ENCODE data around the gene ATP13A3. TPM values are rescaled to one million over a fixed set of nuclear protein-coding genes. Genes with fewer than 3 reads are reported as not detected.
A peak's percentile ranks its signal among the peaks of the same experiment; 100 is the strongest.

Gene ATP13A3
- total and polyA plus RNA-seq, 2 donors (not counting 1 experiment from before 2014, with no cell fraction given) = 222 to 285 TPM

DNA sequence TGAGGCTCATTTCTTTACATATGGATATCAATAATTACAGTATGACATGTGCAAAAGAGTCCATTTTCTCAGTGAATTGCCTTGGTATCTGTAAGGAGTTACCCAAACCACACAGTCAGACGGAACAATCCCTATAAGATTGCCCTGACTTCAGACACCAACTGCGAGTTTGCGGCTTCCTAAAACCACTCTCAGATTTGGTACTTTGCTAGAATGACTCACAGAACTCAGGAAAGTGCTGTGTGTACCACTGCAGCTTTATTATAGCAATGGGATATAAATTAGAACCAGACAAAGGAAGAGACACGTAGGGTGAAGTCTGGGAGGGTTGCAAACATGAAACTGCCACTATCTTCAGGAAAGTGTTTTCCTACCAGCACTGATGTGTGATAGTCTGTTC lies 45.8 kb upstream of the ATP13A3 start:
- H3K4me2 ChIP-seq (ENCODE audit: extremely low read depth, insufficient read depth, low read length) = no peak overlapping the region
- TF ChIP-seq EZH2 (IDR thresholded peaks at IDR 0.05; ENCODE audit: low read length, missing control alignments) = no peak
- TF ChIP-seq, protein P1, sequence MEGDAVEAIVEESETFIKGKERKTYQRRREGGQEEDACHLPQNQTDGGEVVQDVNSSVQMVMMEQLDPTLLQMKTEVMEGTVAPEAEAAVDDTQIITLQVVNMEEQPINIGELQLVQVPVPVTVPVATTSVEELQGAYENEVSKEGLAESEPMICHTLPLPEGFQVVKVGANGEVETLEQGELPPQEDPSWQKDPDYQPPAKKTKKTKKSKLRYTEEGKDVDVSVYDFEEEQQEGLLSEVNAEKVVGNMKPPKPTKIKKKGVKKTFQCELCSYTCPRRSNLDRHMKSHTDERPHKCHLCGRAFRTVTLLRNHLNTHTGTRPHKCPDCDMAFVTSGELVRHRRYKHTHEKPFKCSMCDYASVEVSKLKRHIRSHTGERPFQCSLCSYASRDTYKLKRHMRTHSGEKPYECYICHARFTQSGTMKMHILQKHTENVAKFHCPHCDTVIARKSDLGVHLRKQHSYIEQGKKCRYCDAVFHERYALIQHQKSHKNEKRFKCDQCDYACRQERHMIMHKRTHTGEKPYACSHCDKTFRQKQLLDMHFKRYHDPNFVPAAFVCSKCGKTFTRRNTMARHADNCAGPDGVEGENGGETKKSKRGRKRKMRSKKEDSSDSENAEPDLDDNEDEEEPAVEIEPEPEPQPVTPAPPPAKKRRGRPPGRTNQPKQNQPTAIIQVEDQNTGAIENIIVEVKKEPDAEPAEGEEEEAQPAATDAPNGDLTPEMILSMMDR (conservative IDR thresholded peaks at IDR 0.05 in 1 of 2, IDR thresholded peaks at IDR 0.05 in 1 of 2; ENCODE audit: low read depth in 1 of 2, low read length in 2 of 2) = no peak
- peaks cover 5% of the 10 kb centered on the region for H3K4me1 ChIP-seq (ENCODE audit: control insufficient read depth, extremely low read depth, insufficient read depth, low read length)
- no peaks in the 10 kb centered on the region for H3K36me3 ChIP-seq (ENCODE audit: control insufficient read depth, insufficient read depth, low read length)
- H3K79me2 ChIP-seq (ENCODE audit: control insufficient read depth, insufficient read depth, low read length) = no peaks in the 10 kb centered on the region
- H3K9ac ChIP-seq (ENCODE audit: insufficient read depth, low read length) = no peak overlapping the region
- DNase-seq (ENCODE audit: low read depth in 2 of 2) = no peak
- no peak overlapping the region for H3K27ac ChIP-seq (ENCODE audit: insufficient read depth, low read length)
- no peak overlapping the region for H2AFZ ChIP-seq (ENCODE audit: low read length)
- no peaks in the 10 kb centered on the region for H3K9me3 ChIP-seq (ENCODE audit: control insufficient read depth, insufficient read depth, low read depth, low read length)
- H3K27me3 ChIP-seq (ENCODE audit: control insufficient read depth, insufficient read depth, low read length) = no peaks in the 10 kb centered on the region
- H3K4me3 ChIP-seq (replicated peaks in 1 of 4; ENCODE audit: control extremely low read depth in 1 of 4, insufficient read depth in 1 of 4, low read depth in 3 of 4, low read length in 4 of 4) = no peak overlapping the region
- H4K20me1 ChIP-seq (ENCODE audit: control insufficient read depth, extremely low read depth, insufficient read depth, low read length) = no peaks in the 10 kb centered on the region

DNA sequence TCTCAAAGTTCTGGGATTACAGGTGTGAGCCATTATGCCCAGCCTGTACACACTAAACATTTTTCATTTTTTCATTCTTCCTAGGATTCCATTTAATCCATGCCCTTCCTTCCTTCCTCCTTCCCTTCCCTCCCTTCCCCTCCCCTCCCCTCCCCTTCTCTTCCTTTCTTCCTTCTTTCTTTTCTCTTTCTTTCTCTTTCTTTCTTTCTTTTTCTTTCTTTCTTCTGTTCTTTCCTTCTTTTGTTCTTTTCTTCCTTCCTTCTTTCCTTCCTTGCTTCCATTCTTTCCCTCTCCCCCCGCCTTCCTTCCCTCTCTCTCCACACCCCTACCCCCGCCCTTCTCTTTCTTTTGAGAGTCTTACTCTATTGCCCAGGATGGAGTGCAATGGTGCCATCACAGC lies 40.9 kb upstream of the ATP13A3 start:
- Histone ChIP-seq H3K27me3 (ENCODE audit: control insufficient read depth, insufficient read depth, low read length) (no peaks in the 10 kb centered on the region), H3K4me3 (replicated peaks in 1 of 4; ENCODE audit: control extremely low read depth in 1 of 4, insufficient read depth in 1 of 4, low read depth in 3 of 4, low read length in 4 of 4) (no peak overlapping the region), H3K9me3 (ENCODE audit: control insufficient read depth, insufficient read depth, low read depth, low read length) (no peaks in the 10 kb centered on the region), H3K79me2 (ENCODE audit: control insufficient read depth, insufficient read depth, low read length) (no peaks in the 10 kb centered on the region), H3K4me1 (ENCODE audit: control insufficient read depth, extremely low read depth, insufficient read depth, low read length) (no peaks in the 10 kb centered on the region), H3K9ac (ENCODE audit: insufficient read depth, low read length) (no peak overlapping the region), H4K20me1 (ENCODE audit: control insufficient read depth, extremely low read depth, insufficient read depth, low read length) (no peaks in the 10 kb centered on the region), H3K27ac (ENCODE audit: insufficient read depth, low read length) (peak overlapping the region; percentile 60), H2AFZ (ENCODE audit: low read length) (no peak overlapping the region), H3K4me2 (ENCODE audit: extremely low read depth, insufficient read depth, low read length) (no peak overlapping the region), H3K36me3 (ENCODE audit: control insufficient read depth, insufficient read depth, low read length) (no peaks in the 10 kb centered on the region)
- TF ChIP-seq, protein P1 (conservative IDR thresholded peaks at IDR 0.05 in 1 of 2, IDR thresholded peaks at IDR 0.05 in 1 of 2; ENCODE audit: low read depth in 1 of 2, low read length in 2 of 2) = no peak
- no peak for TF ChIP-seq EZH2 (IDR thresholded peaks at IDR 0.05; ENCODE audit: low read length, missing control alignments)
- DNase-seq (ENCODE audit: low read depth in 2 of 2) = no peak

DNA sequence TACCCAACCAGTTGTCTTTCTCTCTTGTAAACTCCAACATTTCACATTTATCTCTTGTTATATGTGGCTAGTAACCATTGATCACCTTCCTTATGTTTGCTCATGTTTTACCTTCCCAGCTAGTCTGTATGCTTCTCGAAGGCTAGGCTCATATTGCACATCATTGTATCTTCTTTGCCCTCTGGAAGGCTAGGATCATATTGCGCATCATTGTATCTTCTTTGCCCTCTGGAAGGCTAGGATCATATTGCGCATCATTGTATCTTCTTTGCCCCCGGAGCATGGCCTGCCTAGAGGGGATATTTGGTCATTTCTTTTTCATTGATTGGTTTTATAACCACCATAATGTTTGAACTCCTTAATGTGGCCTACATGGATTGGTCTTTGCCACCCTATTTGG lies 39.4 kb upstream of the ATP13A3 start:
- Histone ChIP-seq H3K4me3 (replicated peaks in 1 of 4; ENCODE audit: control extremely low read depth in 1 of 4, insufficient read depth in 1 of 4, low read depth in 3 of 4, low read length in 4 of 4) (no peak overlapping the region), H3K79me2 (ENCODE audit: control insufficient read depth, insufficient read depth, low read length) (no peaks in the 10 kb centered on the region), H3K4me2 (ENCODE audit: extremely low read depth, insufficient read depth, low read length) (no peak overlapping the region), H3K9me3 (ENCODE audit: control insufficient read depth, insufficient read depth, low read depth, low read length) (no peaks in the 10 kb centered on the region), H3K9ac (ENCODE audit: insufficient read depth, low read length) (no peak overlapping the region), H3K36me3 (ENCODE audit: control insufficient read depth, insufficient read depth, low read length) (no peaks in the 10 kb centered on the region), H3K4me1 (ENCODE audit: control insufficient read depth, extremely low read depth, insufficient read depth, low read length) (peaks cover 7% of the 10 kb centered on the region), H3K27ac (ENCODE audit: insufficient read depth, low read length) (peak overlapping the region; percentile 78), H3K27me3 (ENCODE audit: control insufficient read depth, insufficient read depth, low read length) (no peaks in the 10 kb centered on the region), H2AFZ (ENCODE audit: low read length) (no peak overlapping the region), H4K20me1 (ENCODE audit: control insufficient read depth, extremely low read depth, insufficient read depth, low read length) (no peaks in the 10 kb centered on the region)
- TF ChIP-seq EZH2 (IDR thresholded peaks at IDR 0.05; ENCODE audit: low read length, missing control alignments) = no peak
- TF ChIP-seq, protein P1 (conservative IDR thresholded peaks at IDR 0.05 in 1 of 2, IDR thresholded peaks at IDR 0.05 in 1 of 2; ENCODE audit: low read depth in 1 of 2, low read length in 2 of 2) = no peak
- DNase-seq (ENCODE audit: low read depth in 2 of 2) = no peak
